Left renal pelvis (tissue), 4 donors: ENCODE data around the gene FBXL7. TPM values are rescaled to one million over a fixed set of nuclear protein-coding genes. Genes with fewer than 3 reads are reported as not detected.

Experiments
- DNase-seq, 4 donors: peaks; one replicate each; pipeline ENCODE4 v3.0.0-alpha.2; 2013; ENCODE audit warnings: low read depth in 4 of 4, low spot score in 3 of 4
- polyA plus RNA-seq, 4 donors: library from polyadenylated mRNA; unstranded; fragments of 120-200 nt; gene quantifications; one replicate each; pipeline ENCODE4 v1.2.1, GENCODE V29; 2013; ENCODE audit not compliant: insufficient read length in 4 of 4

The FBXL7 gene
- polyA plus RNA-seq, 4 donors: 26.2 to 79.3 (median 28.7) TPM

- DNase-seq: peak in 3 of 4 donors; percentile 52 to 59 (median 52)
These were observed 1.3 kb downstream of the FBXL7 start for GRCh38 chr5:15501091-15501791.

- no peak for DNase-seq
These were observed 2.2 kb downstream of the FBXL7 start for GRCh38 chr5:15502208-15502607.

GRCh38 chr5:15506146-15506545 lies 6.2 kb downstream of the FBXL7 start:
- DNase-seq: no peak

GRCh38 chr5:15506897-15507296 lies 6.9 kb downstream of the FBXL7 start:
- no peak for DNase-seq

- DNase-seq: no peak
These were observed 10.1 kb downstream of the FBXL7 start for GRCh38 chr5:15510092-15510491.

- DNase-seq: no peak
These were observed 10.9 kb downstream of the FBXL7 start for GRCh38 chr5:15510831-15511230.

- peak in 2 of 4 donors; percentile 6 to 24 for DNase-seq
These were observed 13.5 kb downstream of the FBXL7 start for GRCh38 chr5:15513431-15513830.

- peak in 1 of 4 donors; percentile 8 for DNase-seq
These were observed 13.9 kb downstream of the FBXL7 start for GRCh38 chr5:15513911-15514310.

GRCh38 chr5:15515229-15515628 lies 15.2 kb downstream of the FBXL7 start:
- no peak for DNase-seq

GRCh38 chr5:15516486-15516885 lies 16.5 kb downstream of the FBXL7 start:
- DNase-seq: no peak

GRCh38 chr5:15518786-15519185 lies 18.8 kb downstream of the FBXL7 start:
- no peak for DNase-seq

GRCh38 chr5:15520856-15521255 lies 20.9 kb downstream of the FBXL7 start:
- DNase-seq: no peak

GRCh38 chr5:15521381-15522186 lies 21.6 kb downstream of the FBXL7 start:
- DNase-seq: no peak

- no peak for DNase-seq
These were observed 22.2 kb downstream of the FBXL7 start for GRCh38 chr5:15522187-15522520.

- DNase-seq: no peak
These were observed 24.7 kb downstream of the FBXL7 start for GRCh38 chr5:15524712-15525111.

- DNase-seq: no peak
These were observed 25.8 kb downstream of the FBXL7 start for GRCh38 chr5:15525703-15526275.

- no peak for DNase-seq
These were observed 26.4 kb downstream of the FBXL7 start for GRCh38 chr5:15526413-15526812.

GRCh38 chr5:15528476-15528875 lies 28.5 kb downstream of the FBXL7 start:
- DNase-seq: no peak

- DNase-seq: no peak
These were observed 29.0 kb downstream of the FBXL7 start for GRCh38 chr5:15529013-15529412.

- DNase-seq: no peak
These were observed 29.8 kb downstream of the FBXL7 start for GRCh38 chr5:15529821-15530220.

GRCh38 chr5:15533129-15533893 lies 33.3 kb downstream of the FBXL7 start:
- DNase-seq: no peak
